Endothelial cell of umbilical vein (primary cell): Measurements from ENCODE around the gene SH3GL3. TPM values are rescaled to one million over a fixed set of nuclear protein-coding genes. Genes with fewer than 3 reads are reported as not detected.

ENCODE experiments used
- BruUV-seq: library from RNA; stranded (reverse); fragments of 400-500 nt; replicated peaks from 2 replicates; lab custom pipeline; 2021; lab: Mats Ljungman, UMichigan
- CTCF ChIA-PET: fragments of 300-600, 350-600 bp; sonication (Branson Sonifier 250); formaldehyde crosslinking; loops from one replicate; lab custom pipeline; 2021; ENCODE audit warnings: antibody characterized with exemption, inconsistent platforms; lab: Charles Lee
- POLR2A ChIA-PET: fragments of 300-600, 350-600 bp; sonication (Branson Sonifier 250); formaldehyde crosslinking; loops from one replicate; lab custom pipeline; 2021; ENCODE audit warnings: antibody characterized with exemption, inconsistent platforms; lab: Charles Lee
- DNase-seq: peaks from one replicate; pipeline ENCODE4 v3.0.0-alpha.2; 2011; ENCODE audit warnings: low read depth, low spot score
- FAIRE-seq: peaks from 2 replicates; lab custom pipeline; 2011; peaks lifted over from hg19 to GRCh38; lab: Jason Lieb, UNC
- H2AFZ ChIP-seq: 2 replicates; pipeline ENCODE4 v1.6.0; 2012; ENCODE audit warnings: low read depth, low read length, control low read depth, inconsistent platforms
- H3K27ac ChIP-seq: 2 replicates; pipeline ENCODE4 v1.5.1; 2011; ENCODE audit warnings: low read depth, mild to moderate bottlenecking, control low read depth, low read length, moderate library complexity; ENCODE audit not compliant: insufficient read depth
- H3K27me3 ChIP-seq, 2 experiments: 2 replicates each; pipeline versions ENCODE4 v1.6.0 to v1.6.1; 2011; ENCODE audit warnings: low read length in 2 of 2, mixed read lengths in 1 of 2; ENCODE audit not compliant: control insufficient read depth in 2 of 2, insufficient read depth in 2 of 2
- H3K36me3 ChIP-seq, 2 experiments: 2 replicates in 1 of 2; 3 replicates in 1 of 2; pipeline ENCODE4 v1.5.1; 2011; ENCODE audit warnings: low read length in 2 of 2, mild to moderate bottlenecking in 1 of 2, moderate library complexity in 1 of 2; ENCODE audit not compliant: control insufficient read depth in 2 of 2, insufficient read depth in 2 of 2; ENCODE audit errors: extremely low read depth in 1 of 2
- H3K4me1 ChIP-seq: 3 replicates; pipeline ENCODE4 v1.5.1; 2011; ENCODE audit warnings: mild to moderate bottlenecking, low read length; ENCODE audit not compliant: control insufficient read depth, insufficient read depth; ENCODE audit errors: extremely low read depth
- H3K4me2 ChIP-seq: 2 replicates; pipeline ENCODE4 v1.6.1; 2011; ENCODE audit warnings: low read length, control low read depth, mixed read lengths; ENCODE audit not compliant: insufficient read depth
- H3K4me3 ChIP-seq, 3 experiments: fragments of 200-600 bp in 1 of 3; sonication (generic), shearing (Covaris generic) in 1 of 3; replicated peaks in 1 of 3; 2 replicates each; pipeline ENCODE4 v1.5.1; 2011 to 2016; ENCODE audit warnings: control low read depth in 3 of 3, low read length in 3 of 3, mild to moderate bottlenecking in 2 of 3, inconsistent platforms in 1 of 3, low read depth in 1 of 3, moderate library complexity in 1 of 3; ENCODE audit not compliant: insufficient read depth in 1 of 3
- H3K79me2 ChIP-seq: 2 replicates; pipeline ENCODE4 v1.6.0; 2012; ENCODE audit warnings: low read length, inconsistent platforms; ENCODE audit not compliant: control insufficient read depth, insufficient read depth
- H3K9ac ChIP-seq: replicated peaks from 2 replicates; pipeline ENCODE3; 2011; ENCODE audit warnings: low read length, control low read depth; ENCODE audit not compliant: insufficient read depth; ENCODE audit errors: extremely low read depth
- H3K9me1 ChIP-seq: replicated peaks from 3 replicates; pipeline ENCODE4 v1.6.0; 2011; ENCODE audit warnings: mild to moderate bottlenecking, low read length; ENCODE audit not compliant: control insufficient read depth, insufficient read depth; ENCODE audit errors: extremely low read depth
- H3K9me3 ChIP-seq: replicated peaks from 2 replicates; pipeline ENCODE4 v1.5.1; 2012; ENCODE audit warnings: low read length, inconsistent platforms; ENCODE audit not compliant: control insufficient read depth, insufficient read depth
- H4K20me1 ChIP-seq: replicated peaks from 2 replicates; pipeline ENCODE3; 2011; ENCODE audit warnings: mild to moderate bottlenecking, low read length; ENCODE audit not compliant: control insufficient read depth, insufficient read depth; ENCODE audit errors: extremely low read depth
- CTCF ChIP-seq, 2 donors: IDR thresholded peaks; 1 replicate in 1 of 2; 2 replicates in 1 of 2; pipeline ENCODE4 v1.5.1; 2011; ENCODE audit warnings: low read length in 2 of 2, mild to moderate bottlenecking in 2 of 2, moderate library complexity in 2 of 2, control low read depth in 1 of 2, inconsistent platforms in 1 of 2, low read depth in 1 of 2; ENCODE audit not compliant: insufficient read depth in 1 of 2; ENCODE audit errors: extremely low read depth in 1 of 2
- EZH2 ChIP-seq: IDR thresholded peaks from 2 replicates; pipeline ENCODE4 v1.6.1; 2012; ENCODE audit warnings: borderline replicate concordance, low read depth, mild to moderate bottlenecking, moderate library complexity, low read length, inconsistent platforms; ENCODE audit not compliant: severe bottlenecking
- FOS ChIP-seq: IDR thresholded peaks from 2 replicates; pipeline ENCODE4 v1.6.1; 2011; ENCODE audit warnings: mild to moderate bottlenecking, low read length, moderate library complexity, borderline replicate concordance; ENCODE audit not compliant: insufficient read depth
- GATA2 ChIP-seq: IDR thresholded peaks from 2 replicates; pipeline ENCODE4 v1.7.0; 2011; ENCODE audit warnings: low read depth, mild to moderate bottlenecking, moderate library complexity, mixed read lengths, low read length; ENCODE audit not compliant: insufficient read length, insufficient read depth
- JUN ChIP-seq: IDR thresholded peaks from 2 replicates; pipeline ENCODE4 v1.6.1; 2011; ENCODE audit warnings: borderline replicate concordance, low read depth; ENCODE audit not compliant: insufficient read length, insufficient read depth
- MAX ChIP-seq: IDR thresholded peaks from 2 replicates; pipeline ENCODE4 v1.6.1; 2011; ENCODE audit not compliant: insufficient read depth, insufficient read length
- MYC ChIP-seq: IDR thresholded peaks from one replicate; pipeline ENCODE4 v1.6.1; 2011; ENCODE audit warnings: mild to moderate bottlenecking, low read depth, low read length
- POLR2A ChIP-seq: IDR thresholded peaks from 2 replicates; pipeline ENCODE4 v1.6.1; 2012; ENCODE audit warnings: low read depth, mild to moderate bottlenecking, control low read depth, low read length
- POLR2AphosphoS5 ChIP-seq: IDR thresholded peaks from 2 replicates; pipeline ENCODE4 v1.6.1; 2012; ENCODE audit warnings: low read depth, mild to moderate bottlenecking, control low read depth, low read length, moderate library complexity; ENCODE audit not compliant: insufficient read depth
- dilution Hi-C: fragments of 300-500 bp; cut with MboI; formaldehyde crosslinking; loops from one replicate; pipeline ENCODE4 v1.15.0; 2019; ENCODE audit warnings: low sequenced_read_pairs; ENCODE audit not compliant: extremely low pct_ligation_motif_present
- intact Hi-C: fragments of 100-400 bp; cut with micrococcal nuclease; formaldehyde crosslinking; loops from one replicate; pipeline ENCODE4 v1.10.0; 2022
- polyA plus RNA-seq, 4 experiments: library from polyadenylated mRNA; depleted of rRNA in 3 of 4; stranded (reverse) in 3 of 4; unstranded in 1 of 4; fragments of >200 nt; gene quantifications; 2 replicates each; pipeline versions ENCODE4 v1.2.1 to v1.2.3, GENCODE V29; 2011 to 2012; ENCODE audit warnings: missing spikeins in 1 of 4
- total RNA-seq: library from RNA; stranded (reverse); gene quantifications from 2 replicates; pipeline ENCODE4 v1.2.3, GENCODE V29; 2021

The SH3GL3 gene
- total and polyA plus RNA-seq, 2 donors (not counting 3 experiments of a cell fraction or from before 2014, with no cell fraction given), result not detected

- Histone ChIP-seq H3K4me3 (no peak overlapping the region), H3K36me3 (no peaks in the 10 kb centered on the region), H3K4me1 (no peaks in the 10 kb centered on the region), H3K9me3 (no peaks in the 10 kb centered on the region), H3K27me3 (no peaks in the 10 kb centered on the region), H3K9ac (no peak overlapping the region), H3K79me2 (no peaks in the 10 kb centered on the region), H2AFZ (no peak overlapping the region), H4K20me1 (no peaks in the 10 kb centered on the region), H3K9me1 (no peaks in the 10 kb centered on the region), H3K4me2 (no peak overlapping the region), H3K27ac (no peak overlapping the region)
- intact Hi-C loops (no loop called here), dilution Hi-C loops (no loop called here)
- no peak for FAIRE-seq
- CTCF ChIA-PET, result interaction anchor here (1.4 kb wide), 1 partner anchor 93 kb away, joined by 4 read pairs; no protein-coding TSS in a partner anchor
- TF ChIP-seq FOS (no peak), POLR2A (no peak), GATA2 (no peak), JUN (no peak), EZH2 (no peak), MAX (no peak), MYC (no peak)
- POLR2A ChIA-PET, result no interaction called here
- no peak for DNase-seq
- BruUV-seq, result no TSS peak
Observed at GRCh38 chr15:83472797-83473196, 25.7 kb downstream of the SH3GL3 start.

- TF ChIP-seq POLR2AphosphoS5 (no peak), MYC (no peak), POLR2A (no peak), GATA2 (no peak), MAX (no peak), CTCF (IDR thresholded peaks at IDR 0.05; ENCODE audit: extremely low read depth in 1 of 2, insufficient read depth in 1 of 2, low read depth in 1 of 2, low read length in 2 of 2) (no peak), EZH2 (no peak), JUN (no peak), FOS (no peak)
- no TSS peak for BruUV-seq
- no peak overlapping the region for H3K9ac ChIP-seq
- no peak overlapping the region for H3K27ac ChIP-seq
- H3K4me1 ChIP-seq, result no peaks in the 10 kb centered on the region
- H3K4me3 ChIP-seq, result no peak overlapping the region
- no peak overlapping the region for H3K4me2 ChIP-seq
- POLR2A ChIA-PET, result no interaction called here
- H4K20me1 ChIP-seq, result no peaks in the 10 kb centered on the region
- FAIRE-seq (no peak), DNase-seq (no peak)
- CTCF ChIA-PET, result interaction anchor here (0.7 kb wide), 1 partner anchor 36 kb away, joined by 3 read pairs; no protein-coding TSS in a partner anchor
- H3K79me2 ChIP-seq, result no peaks in the 10 kb centered on the region
- no peaks in the 10 kb centered on the region for H3K27me3 ChIP-seq
- H3K9me1 ChIP-seq, result no peaks in the 10 kb centered on the region
- H3K9me3 ChIP-seq, result no peaks in the 10 kb centered on the region
- dilution Hi-C loops (no loop called here), intact Hi-C loops (no loop called here)
- H3K36me3 ChIP-seq, result no peaks in the 10 kb centered on the region
- no peak overlapping the region for H2AFZ ChIP-seq
Observed at GRCh38 chr15:83474578-83474977, 27.4 kb downstream of the SH3GL3 start.
